Fibroblast of gingiva (primary cell): ENCODE data around the gene AGBL5.

Experiments
- DNase-seq: peaks from one replicate; pipeline ENCODE4 v3.0.0-alpha.2; 2011; ENCODE audit warnings: low read depth

The AGBL5 gene

DNA sequence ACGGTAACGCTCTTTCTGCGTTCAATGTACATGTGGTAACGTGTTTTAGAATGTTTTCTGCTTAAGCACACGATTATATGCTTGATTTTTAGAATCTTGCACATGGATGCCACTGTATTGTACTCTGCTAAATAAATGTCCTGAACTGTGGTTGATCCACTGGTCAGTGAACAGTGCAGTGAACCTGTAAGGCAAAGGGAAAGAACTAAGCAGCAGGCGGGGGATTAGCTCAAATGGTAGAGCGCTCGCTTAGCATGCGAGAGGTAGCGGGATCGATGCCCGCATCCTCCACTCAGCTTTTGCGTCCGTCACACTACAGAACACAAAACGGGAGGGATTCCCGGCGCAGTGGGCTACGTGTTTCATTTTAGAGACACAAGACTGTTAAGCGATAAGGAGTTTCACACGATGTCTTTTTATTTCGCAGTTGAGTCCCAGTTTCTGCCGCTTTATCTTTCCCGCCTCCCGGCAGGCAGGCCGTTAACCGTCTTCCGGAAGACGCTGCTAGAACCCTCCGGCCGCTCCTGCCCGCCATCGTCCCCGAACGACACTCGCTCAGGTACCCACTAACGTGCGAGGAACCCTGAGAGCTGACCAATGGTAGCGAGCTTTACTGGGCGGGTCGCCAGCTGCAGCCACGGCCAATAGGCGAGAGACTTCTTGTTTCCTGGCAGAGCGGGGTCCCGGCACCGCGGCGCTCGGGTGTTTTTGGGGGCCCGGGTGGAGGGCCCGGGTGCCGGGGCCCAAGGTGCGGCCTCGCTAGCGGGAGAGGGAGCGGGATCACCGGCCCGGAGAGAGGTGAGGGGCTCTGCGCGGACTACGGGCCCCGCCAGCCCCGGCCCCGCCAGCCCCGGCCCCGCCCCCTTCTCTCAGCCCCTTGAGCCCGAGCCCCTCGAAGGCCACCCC lies at the start of gene AGBL5:
TSS of gene AGBL5 (plus strand) at position 673 of the 906 bp plus-strand sequence. CDS start 1,291 bp downstream, outside the sequence.
- DNase-seq: peak; percentile 89

DNA sequence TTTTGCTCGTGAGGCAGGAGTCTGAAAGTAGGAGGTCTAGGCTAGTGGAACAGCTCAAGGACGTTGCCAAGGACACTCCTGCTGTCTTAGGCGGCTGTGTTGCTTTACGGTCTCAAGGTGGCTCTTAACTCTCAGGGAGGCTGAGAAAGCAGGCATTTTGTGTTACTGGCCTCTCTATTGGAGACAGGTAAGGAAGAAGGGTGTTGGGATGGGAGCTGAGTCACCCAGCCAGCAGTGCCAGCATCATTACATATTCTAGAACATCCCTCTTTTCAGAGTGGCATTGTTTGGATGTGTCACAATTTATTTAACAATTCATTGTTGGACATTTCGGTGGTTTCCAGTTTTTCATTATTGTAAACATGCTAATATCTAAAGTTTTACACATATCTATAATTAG lies 49.5 kb upstream of the AGBL5 start:
- DNase-seq: no peak

DNA sequence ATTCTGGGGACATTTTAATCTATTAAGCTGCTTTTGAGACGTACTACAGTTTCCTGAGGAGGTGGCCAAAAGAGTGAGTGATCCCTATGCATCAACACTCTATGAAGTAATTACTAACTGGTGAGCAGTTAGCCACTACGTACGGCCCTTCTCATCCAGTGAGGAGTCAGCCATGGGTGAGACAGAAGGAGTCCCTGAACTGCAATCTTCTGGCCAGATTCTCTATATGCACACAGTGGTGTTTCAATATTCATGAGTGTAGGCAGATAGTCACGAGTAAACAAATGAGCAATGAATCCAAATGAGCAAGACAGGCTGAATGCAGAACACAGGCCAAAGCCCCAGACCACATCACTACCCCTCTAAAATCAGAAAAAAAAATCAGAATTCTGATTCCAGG lies 48.5 kb upstream of the AGBL5 start:
- no peak for DNase-seq

DNA sequence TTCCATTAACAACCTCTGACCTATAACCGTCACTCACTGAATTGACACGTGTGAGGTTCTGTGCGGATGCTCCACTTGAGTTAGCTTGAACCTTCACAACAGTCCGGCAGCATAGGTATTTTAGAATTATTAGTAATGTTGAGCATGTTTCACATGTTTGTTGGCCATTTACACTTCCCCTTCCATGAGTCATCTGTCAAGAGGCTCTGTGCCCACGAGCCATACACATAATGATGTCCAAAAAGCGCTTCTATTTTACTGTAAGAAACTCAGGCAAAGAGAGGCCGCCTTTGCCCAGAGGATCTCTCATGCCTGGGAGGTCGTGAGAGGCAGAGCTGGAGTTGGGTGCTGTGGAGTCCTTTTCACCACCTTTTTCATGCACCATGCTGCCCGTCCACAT lies 47.6 kb upstream of the AGBL5 start:
- DNase-seq: no peak

GRCh38 chr2:27006602-27007415 lies 44.7 kb upstream of the AGBL5 start:
- DNase-seq: no peak

DNA sequence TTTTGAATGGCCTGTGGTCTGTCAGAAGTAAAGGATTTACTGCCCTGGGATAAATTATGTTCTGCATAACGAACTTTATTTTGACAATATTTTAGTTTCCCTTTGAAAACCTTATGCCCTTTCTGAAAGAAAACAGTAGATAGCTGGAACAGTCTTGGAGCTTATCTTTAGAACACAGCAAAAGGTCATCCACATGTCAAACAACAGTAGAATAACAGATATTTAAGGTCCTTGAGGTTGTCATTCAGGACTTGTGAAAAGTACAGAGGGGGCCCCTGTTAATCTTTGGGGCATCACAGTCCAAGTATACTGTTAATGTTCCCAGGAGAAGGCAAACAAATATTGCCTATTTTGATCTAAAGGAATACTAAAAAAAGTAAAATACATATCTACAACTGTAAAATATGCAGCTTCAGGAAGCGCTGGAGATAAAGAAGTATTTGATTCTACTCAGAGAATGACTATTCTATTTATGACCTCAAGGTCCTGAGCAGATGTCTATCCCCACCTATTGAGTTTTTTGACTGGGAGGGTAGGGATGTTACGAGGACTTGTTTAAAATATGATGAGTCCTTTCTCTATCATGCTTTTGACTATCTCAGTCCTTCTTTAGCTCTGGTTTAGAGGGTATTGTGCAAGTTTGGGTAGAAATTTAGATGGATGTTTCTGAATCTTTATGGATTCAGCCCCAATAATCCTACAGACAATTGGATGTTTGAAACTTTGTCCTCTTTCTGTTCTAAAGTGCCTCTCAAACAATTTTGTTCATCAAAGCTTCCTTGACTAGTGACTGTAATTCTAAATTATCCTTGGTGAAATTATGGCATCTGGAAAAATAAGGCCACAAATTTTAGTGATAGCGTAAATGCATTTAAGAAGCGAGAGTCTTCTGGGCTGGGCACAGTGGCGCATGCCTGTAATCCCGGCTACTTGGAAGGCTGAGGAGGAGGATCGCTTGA lies 43.8 kb upstream of the AGBL5 start:
- no peak for DNase-seq

DNA sequence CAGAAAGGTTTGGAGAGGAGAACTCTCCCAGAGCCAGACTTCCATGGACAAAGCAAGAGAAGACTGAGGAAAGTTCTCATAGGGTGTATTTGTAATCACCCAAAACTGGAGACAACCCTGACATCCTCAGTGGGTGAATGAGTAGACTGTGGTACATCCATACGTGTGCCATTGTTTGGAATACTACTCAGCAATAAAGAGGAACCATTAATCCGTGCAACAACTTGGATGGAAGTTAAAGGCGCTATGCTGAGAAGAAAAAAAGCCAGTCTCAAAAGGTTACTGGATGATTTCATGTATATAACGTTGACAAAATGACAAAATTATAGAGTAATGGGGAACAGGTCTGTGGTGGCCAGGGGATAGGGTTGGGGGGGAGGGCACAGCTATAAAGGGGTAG lies 42.8 kb upstream of the AGBL5 start:
- DNase-seq: no peak

GRCh38 chr2:27009083-27009482 lies 42.4 kb upstream of the AGBL5 start:
- no peak for DNase-seq

DNA sequence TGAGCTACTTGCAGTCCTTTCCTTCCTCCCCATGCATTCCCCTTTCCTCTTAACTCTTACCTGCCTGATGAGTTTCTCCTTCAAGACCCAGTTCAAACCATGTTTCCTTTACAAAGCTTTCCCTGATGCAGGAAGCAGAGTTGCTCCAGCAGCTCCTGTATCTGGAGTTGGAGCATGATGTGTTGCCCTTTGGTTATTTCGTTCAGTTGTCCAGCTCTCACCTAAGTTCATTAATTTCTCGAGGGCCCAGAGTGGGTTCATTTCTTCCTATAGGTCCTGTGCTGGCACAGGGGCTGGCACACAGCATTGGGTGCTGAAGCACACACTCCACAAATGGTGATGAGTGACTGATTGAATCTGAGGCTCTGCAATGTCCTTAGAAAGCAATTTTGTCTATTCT lies 41.8 kb upstream of the AGBL5 start:
- no peak for DNase-seq

GRCh38 chr2:27010139-27010538 lies 41.3 kb upstream of the AGBL5 start:
- DNase-seq: no peak

DNA sequence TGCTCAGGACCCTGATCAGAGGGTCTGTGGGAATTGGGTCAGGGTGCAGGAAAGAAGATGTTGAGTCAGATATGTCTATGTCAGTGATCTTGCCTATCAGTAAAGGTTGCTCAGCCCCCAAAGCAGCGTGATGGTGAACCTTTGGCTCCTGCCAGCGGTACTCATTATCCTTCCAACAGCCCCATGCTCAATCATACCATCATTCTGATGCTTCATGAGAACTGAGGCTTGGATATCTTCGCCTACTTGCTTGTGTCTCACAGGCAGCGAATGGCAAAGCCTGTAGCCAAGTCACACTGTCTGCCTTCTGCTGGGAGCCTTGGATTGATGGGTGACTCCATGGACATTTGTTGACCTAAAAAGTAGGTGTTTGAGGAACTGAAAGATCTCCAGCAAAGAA lies 37.7 kb upstream of the AGBL5 start:
- no peak for DNase-seq

GRCh38 chr2:27014771-27015433 lies 36.6 kb upstream of the AGBL5 start:
- DNase-seq: no peak

DNA sequence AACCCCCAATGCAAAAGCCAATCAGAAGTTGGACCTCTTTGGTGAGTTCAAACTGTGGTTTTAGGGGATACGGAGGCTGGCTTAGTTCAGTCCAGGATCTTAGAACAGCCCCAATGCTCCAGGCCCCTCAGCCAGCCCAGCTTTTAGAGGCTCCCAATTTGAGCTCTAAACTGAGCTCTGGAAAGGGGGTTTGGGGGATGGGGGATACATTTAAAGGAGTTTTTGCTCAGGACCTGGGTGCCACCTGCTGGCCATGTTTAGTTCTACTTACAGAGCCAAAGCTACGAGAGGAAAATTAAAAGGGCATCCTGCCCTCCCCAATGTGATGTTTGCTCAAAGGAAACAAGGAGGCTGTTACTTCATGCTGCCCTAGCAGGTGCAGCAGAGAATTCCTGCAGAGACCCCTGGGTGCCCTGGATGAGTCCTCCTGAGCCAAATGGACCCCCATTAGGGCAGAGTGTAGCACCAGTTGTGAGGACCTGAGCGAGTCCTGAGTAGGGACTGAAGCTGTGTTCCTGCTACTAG lies 34.6 kb upstream of the AGBL5 start:
- DNase-seq: peak; percentile 58

- DNase-seq: no peak
Measured at GRCh38 chr2:27018142-27018541, 33.3 kb upstream of the AGBL5 start.

DNA sequence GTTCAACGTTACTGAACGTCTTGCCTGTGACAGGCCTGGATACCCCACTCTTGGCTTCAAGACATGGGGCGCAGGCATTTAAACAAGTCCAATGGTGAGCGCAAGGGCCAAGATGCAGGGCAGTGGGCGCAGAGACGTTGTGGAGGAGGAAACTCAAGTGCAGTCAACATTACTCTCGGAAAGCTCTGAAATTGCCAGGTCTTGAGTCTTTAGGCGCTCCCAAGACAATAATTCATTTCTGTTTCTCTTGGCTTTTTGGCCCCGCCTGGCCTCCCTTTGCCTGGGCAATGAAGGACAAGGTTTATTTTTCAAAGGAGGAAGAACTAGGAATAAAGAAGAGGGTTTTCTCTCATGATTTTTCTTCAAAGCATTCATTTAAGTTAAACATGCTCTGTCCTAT lies 32.0 kb upstream of the AGBL5 start:
- DNase-seq: no peak

- DNase-seq: no peak
Measured at GRCh38 chr2:27019931-27020855, 31.3 kb upstream of the AGBL5 start.

- DNase-seq: no peak
Measured at GRCh38 chr2:27021253-27022049, 30.0 kb upstream of the AGBL5 start.

DNA sequence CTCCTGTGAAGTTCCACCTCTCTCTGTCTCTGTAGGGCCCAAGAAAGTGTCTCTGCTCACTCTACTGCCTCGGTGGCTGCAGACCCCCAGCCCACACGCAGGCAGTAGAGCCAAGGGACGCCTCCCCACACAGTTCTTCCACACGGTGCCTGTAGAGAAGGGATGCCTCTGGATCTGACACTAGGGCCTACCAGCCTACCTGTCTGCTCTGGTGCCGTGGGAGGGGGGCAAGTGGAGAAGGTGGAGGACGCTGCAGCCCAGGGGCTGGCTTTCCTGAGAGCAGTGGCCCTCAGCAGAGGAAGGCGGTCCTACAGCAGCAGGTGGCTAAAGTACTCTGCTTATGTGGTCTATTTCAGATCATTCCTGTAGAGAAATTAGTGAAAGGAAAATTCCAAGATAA lies 27.7 kb upstream of the AGBL5 start:
- DNase-seq: no peak

GRCh38 chr2:27024188-27024587 lies 27.3 kb upstream of the AGBL5 start:
- DNase-seq: no peak
